ENCODE measurements around the gene CLTCL1. TPM values are rescaled to one million over a fixed set of nuclear protein-coding genes. Genes with fewer than 3 reads are reported as not detected.

Gene CLTCL1
- total RNA-seq, 1 donor from 2014 or later = 28.2 TPM

GRCh38 chr22:19218541-19219233, 72.8 kb downstream of the CLTCL1 start:
- no peaks in the 10 kb centered on the region for H3K27me3 ChIP-seq (ENCODE audit: control insufficient read depth, insufficient read depth, low read length)
- H3K4me3 ChIP-seq (ENCODE audit: low read depth, low read length) = no peak overlapping the region
- no peak for DNase-seq (ENCODE audit: low read depth)
- no peaks in the 10 kb centered on the region for H3K36me3 ChIP-seq (ENCODE audit: control insufficient read depth, insufficient read depth, low read length)
- no peak for TF ChIP-seq CTCF (IDR thresholded peaks at IDR 0.05; ENCODE audit: insufficient read depth, low read length, poor library complexity, severe bottlenecking)

- DNase-seq (ENCODE audit: low read depth) = no peak
- no peaks in the 10 kb centered on the region for H3K36me3 ChIP-seq (ENCODE audit: control insufficient read depth, insufficient read depth, low read length)
- no peaks in the 10 kb centered on the region for H3K27me3 ChIP-seq (ENCODE audit: control insufficient read depth, insufficient read depth, low read length)
- H3K4me3 ChIP-seq (ENCODE audit: low read depth, low read length) = no peak overlapping the region
- TF ChIP-seq CTCF (IDR thresholded peaks at IDR 0.05; ENCODE audit: insufficient read depth, low read length, poor library complexity, severe bottlenecking) = no peak
Observed at GRCh38 chr22:19216579-19216978, 74.9 kb downstream of the CLTCL1 start.

- Histone ChIP-seq H3K27me3 (ENCODE audit: control insufficient read depth, insufficient read depth, low read length) (no peaks in the 10 kb centered on the region), H3K36me3 (ENCODE audit: control insufficient read depth, insufficient read depth, low read length) (no peaks in the 10 kb centered on the region), H3K4me3 (ENCODE audit: low read depth, low read length) (no peak overlapping the region)
- no peak for TF ChIP-seq CTCF (IDR thresholded peaks at IDR 0.05; ENCODE audit: insufficient read depth, low read length, poor library complexity, severe bottlenecking)
- DNase-seq (ENCODE audit: low read depth) = no peak
Observed at GRCh38 chr22:19215360-19215759, 76.2 kb downstream of the CLTCL1 start.

DNA sequence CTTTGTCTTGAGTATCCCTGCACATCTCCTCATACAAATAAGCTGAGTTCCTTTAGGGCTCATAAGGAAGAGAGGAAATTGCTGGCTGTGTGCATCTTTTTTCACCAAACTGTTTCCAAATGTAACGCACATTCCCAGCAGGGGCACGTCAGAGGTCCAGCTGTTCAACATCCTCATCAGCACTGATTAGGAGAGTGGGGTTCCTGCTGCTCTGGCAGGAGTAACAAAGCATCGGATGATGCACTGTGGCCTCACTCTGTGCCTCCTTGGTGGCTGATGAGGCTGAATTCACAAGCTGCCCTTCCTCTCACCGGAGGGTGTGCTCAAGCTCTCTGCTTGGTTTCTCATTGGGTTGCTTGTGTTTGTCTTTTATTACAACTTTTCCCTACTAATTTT, 77.4 kb downstream of the CLTCL1 start:
- no peak for DNase-seq (ENCODE audit: low read depth)
- Histone ChIP-seq H3K36me3 (ENCODE audit: control insufficient read depth, insufficient read depth, low read length) (peaks cover 3% of the 10 kb centered on the region), H3K4me3 (ENCODE audit: low read depth, low read length) (no peak overlapping the region), H3K27me3 (ENCODE audit: control insufficient read depth, insufficient read depth, low read length) (no peaks in the 10 kb centered on the region)
- no peak for TF ChIP-seq CTCF (IDR thresholded peaks at IDR 0.05; ENCODE audit: insufficient read depth, low read length, poor library complexity, severe bottlenecking)

GRCh38 chr22:19213442-19214077, 78.0 kb downstream of the CLTCL1 start:
- no peak overlapping the region for H3K4me3 ChIP-seq (ENCODE audit: low read depth, low read length)
- peaks cover 4% of the 10 kb centered on the region for H3K36me3 ChIP-seq (ENCODE audit: control insufficient read depth, insufficient read depth, low read length)
- no peak for TF ChIP-seq CTCF (IDR thresholded peaks at IDR 0.05; ENCODE audit: insufficient read depth, low read length, poor library complexity, severe bottlenecking)
- H3K27me3 ChIP-seq (ENCODE audit: control insufficient read depth, insufficient read depth, low read length) = no peaks in the 10 kb centered on the region
- DNase-seq (ENCODE audit: low read depth) = no peak
